HL-60 (cell line): Measurements from ENCODE around the gene CPLANE1.

Experiments used
- POLR2AphosphoS5 ChIP-seq: IDR thresholded peaks from 2 replicates; pipeline ENCODE4 v1.6.1; 2012; ENCODE audit warnings: low read depth
- TF ChIP-seq, protein P1 (sequence below): IDR thresholded peaks from one replicate; pipeline ENCODE4 v1.5.1; 2011; ENCODE audit warnings: low read length, control low read depth, inconsistent platforms; ENCODE audit not compliant: insufficient read depth
- TF ChIP-seq, protein P2 (sequence below): IDR thresholded peaks from 2 replicates; pipeline ENCODE4 v1.6.1; 2012; ENCODE audit warnings: low read depth; ENCODE audit not compliant: insufficient replicate concordance

DNA sequence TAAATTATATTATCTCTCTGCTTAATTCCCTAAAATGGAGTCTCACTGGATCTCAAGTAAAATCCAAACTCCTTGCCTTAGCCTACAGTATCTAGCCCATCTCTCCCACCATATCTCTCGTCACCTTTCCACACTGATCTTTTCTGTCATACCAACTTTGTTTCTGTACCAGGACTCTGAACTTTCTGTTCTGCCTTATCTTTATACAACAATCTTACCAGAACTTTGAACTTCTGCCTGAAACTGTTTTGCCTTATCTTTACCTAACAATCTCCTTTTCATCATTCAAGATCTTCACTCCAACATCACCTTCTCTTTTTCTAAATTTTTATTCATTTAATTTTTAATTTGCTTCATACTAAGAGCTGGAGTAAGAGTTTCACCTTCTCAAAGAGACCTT, 139.0 kb downstream of the CPLANE1 start:
- TF ChIP-seq, protein P1, sequence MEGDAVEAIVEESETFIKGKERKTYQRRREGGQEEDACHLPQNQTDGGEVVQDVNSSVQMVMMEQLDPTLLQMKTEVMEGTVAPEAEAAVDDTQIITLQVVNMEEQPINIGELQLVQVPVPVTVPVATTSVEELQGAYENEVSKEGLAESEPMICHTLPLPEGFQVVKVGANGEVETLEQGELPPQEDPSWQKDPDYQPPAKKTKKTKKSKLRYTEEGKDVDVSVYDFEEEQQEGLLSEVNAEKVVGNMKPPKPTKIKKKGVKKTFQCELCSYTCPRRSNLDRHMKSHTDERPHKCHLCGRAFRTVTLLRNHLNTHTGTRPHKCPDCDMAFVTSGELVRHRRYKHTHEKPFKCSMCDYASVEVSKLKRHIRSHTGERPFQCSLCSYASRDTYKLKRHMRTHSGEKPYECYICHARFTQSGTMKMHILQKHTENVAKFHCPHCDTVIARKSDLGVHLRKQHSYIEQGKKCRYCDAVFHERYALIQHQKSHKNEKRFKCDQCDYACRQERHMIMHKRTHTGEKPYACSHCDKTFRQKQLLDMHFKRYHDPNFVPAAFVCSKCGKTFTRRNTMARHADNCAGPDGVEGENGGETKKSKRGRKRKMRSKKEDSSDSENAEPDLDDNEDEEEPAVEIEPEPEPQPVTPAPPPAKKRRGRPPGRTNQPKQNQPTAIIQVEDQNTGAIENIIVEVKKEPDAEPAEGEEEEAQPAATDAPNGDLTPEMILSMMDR = no peak
- TF ChIP-seq, protein P2, sequence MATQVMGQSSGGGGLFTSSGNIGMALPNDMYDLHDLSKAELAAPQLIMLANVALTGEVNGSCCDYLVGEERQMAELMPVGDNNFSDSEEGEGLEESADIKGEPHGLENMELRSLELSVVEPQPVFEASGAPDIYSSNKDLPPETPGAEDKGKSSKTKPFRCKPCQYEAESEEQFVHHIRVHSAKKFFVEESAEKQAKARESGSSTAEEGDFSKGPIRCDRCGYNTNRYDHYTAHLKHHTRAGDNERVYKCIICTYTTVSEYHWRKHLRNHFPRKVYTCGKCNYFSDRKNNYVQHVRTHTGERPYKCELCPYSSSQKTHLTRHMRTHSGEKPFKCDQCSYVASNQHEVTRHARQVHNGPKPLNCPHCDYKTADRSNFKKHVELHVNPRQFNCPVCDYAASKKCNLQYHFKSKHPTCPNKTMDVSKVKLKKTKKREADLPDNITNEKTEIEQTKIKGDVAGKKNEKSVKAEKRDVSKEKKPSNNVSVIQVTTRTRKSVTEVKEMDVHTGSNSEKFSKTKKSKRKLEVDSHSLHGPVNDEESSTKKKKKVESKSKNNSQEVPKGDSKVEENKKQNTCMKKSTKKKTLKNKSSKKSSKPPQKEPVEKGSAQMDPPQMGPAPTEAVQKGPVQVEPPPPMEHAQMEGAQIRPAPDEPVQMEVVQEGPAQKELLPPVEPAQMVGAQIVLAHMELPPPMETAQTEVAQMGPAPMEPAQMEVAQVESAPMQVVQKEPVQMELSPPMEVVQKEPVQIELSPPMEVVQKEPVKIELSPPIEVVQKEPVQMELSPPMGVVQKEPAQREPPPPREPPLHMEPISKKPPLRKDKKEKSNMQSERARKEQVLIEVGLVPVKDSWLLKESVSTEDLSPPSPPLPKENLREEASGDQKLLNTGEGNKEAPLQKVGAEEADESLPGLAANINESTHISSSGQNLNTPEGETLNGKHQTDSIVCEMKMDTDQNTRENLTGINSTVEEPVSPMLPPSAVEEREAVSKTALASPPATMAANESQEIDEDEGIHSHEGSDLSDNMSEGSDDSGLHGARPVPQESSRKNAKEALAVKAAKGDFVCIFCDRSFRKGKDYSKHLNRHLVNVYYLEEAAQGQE = no peak
- TF ChIP-seq POLR2AphosphoS5 = no peak
